Panc1 (cell line): Measurements from ENCODE around the gene PKD2. TPM values are rescaled to one million over a fixed set of nuclear protein-coding genes. Genes with fewer than 3 reads are reported as not detected.

Source experiments
- ATAC-seq: fragments of 200-7000 bp; cut with Tn5 transposase; 2 replicates; pipeline ENCODE4 v1.9.1; 2020; ENCODE audit warnings: mild to moderate bottlenecking, moderate library complexity
- BruUV-seq: library from RNA; stranded (reverse); fragments of 400-500 nt; replicated peaks from 2 replicates; lab custom pipeline; 2021; lab: Mats Ljungman, UMichigan
- CTCF ChIA-PET: fragments of 300-600 bp; sonication (Branson Sonifier 250); formaldehyde crosslinking; loops from one replicate; lab custom pipeline; 2022; ENCODE audit warnings: antibody characterized with exemption; lab: Charles Lee
- POLR2A ChIA-PET: fragments of 300-600 bp; sonication (Branson Sonifier 250); formaldehyde crosslinking; loops from one replicate; lab custom pipeline; 2022; ENCODE audit warnings: antibody characterized with exemption; lab: Charles Lee
- DNase-seq: peaks from one replicate; pipeline ENCODE4 v3.0.0-alpha.2; 2010; ENCODE audit warnings: low read depth, low spot score
- H3K27ac ChIP-seq: 2 replicates; pipeline ENCODE4 v1.5.1; 2011; ENCODE audit warnings: mild to moderate bottlenecking, low read length, inconsistent platforms
- H3K27me3 ChIP-seq: fragments of 200-500 bp; sonication (Bioruptor generic); 2 replicates; pipeline ENCODE4 v1.6.0; 2014; ENCODE audit warnings: low read length, inconsistent platforms; ENCODE audit not compliant: control insufficient read depth, insufficient read depth
- H3K36me3 ChIP-seq: fragments of 200-500 bp; sonication (Bioruptor generic); 2 replicates; pipeline ENCODE4 v1.5.1; 2014; ENCODE audit warnings: inconsistent platforms, mild to moderate bottlenecking, low read length, moderate library complexity; ENCODE audit not compliant: control insufficient read depth, insufficient read depth
- H3K4me1 ChIP-seq: 2 replicates; pipeline ENCODE4 v1.5.1; 2011; ENCODE audit warnings: inconsistent platforms, mild to moderate bottlenecking, low read length, moderate library complexity; ENCODE audit not compliant: control insufficient read depth, insufficient read depth
- H3K4me3 ChIP-seq, 2 experiments: 2 replicates each; pipeline ENCODE4 v1.5.1; 2011 to 2012; ENCODE audit warnings: low read depth in 2 of 2, low read length in 2 of 2, mild to moderate bottlenecking in 2 of 2, inconsistent platforms in 1 of 2, moderate library complexity in 1 of 2
- H3K9me3 ChIP-seq: fragments of 200-500 bp; sonication (Bioruptor generic); 2 replicates; pipeline ENCODE4 v1.5.1; 2014; ENCODE audit warnings: low read depth, mild to moderate bottlenecking, inconsistent platforms, low read length, moderate library complexity; ENCODE audit not compliant: control insufficient read depth, insufficient read depth
- POLR2AphosphoS5 ChIP-seq: IDR thresholded peaks from 2 replicates; pipeline ENCODE4 v1.6.1; 2012; ENCODE audit warnings: mild to moderate bottlenecking, low read depth, low read length, moderate library complexity
- SIN3A ChIP-seq: IDR thresholded peaks from 2 replicates; pipeline ENCODE4 v1.6.1; 2012; ENCODE audit warnings: low read depth, mild to moderate bottlenecking, low read length, moderate library complexity, borderline replicate concordance; ENCODE audit not compliant: insufficient read depth
- TCF7L2 ChIP-seq: IDR thresholded peaks from 2 replicates; pipeline ENCODE4 v1.6.1; 2011; ENCODE audit warnings: mild to moderate bottlenecking, low read depth, low read length, inconsistent platforms
- in situ Hi-C: cut with HindIII; loops from 2 replicates; pipeline ENCODE4 v1.10.0; 2016; ENCODE audit warnings: low sequenced_read_pairs, low pct_unique_long_range_greater_than_20kb
- intact Hi-C: fragments of 100-400 bp; cut with micrococcal nuclease; formaldehyde crosslinking; loops from one replicate; pipeline ENCODE4 v1.10.0; 2022; ENCODE audit not compliant: unreplicated experiment
- total RNA-seq: library from RNA; stranded (reverse); gene quantifications from one replicate; pipeline ENCODE4 v1.2.1, GENCODE V29; 2021; ENCODE audit not compliant: unreplicated experiment
- TF ChIP-seq, protein P1 (sequence below), 2 experiments: IDR thresholded peaks; 2 replicates each; pipeline ENCODE4 v1.6.1; 2011 to 2012; ENCODE audit warnings: low read depth in 2 of 2, control low read depth in 1 of 2, low read length in 1 of 2, mild to moderate bottlenecking in 1 of 2, moderate library complexity in 1 of 2; ENCODE audit not compliant: insufficient read depth in 1 of 2
- TF ChIP-seq, protein P2 (sequence below): fragments of 450-650 bp; IDR thresholded peaks from 2 replicates; pipeline ENCODE4 v1.5.1; 2017; ENCODE audit warnings: mild to moderate bottlenecking

Gene PKD2
- total RNA-seq, 1 experiment from 2014 or later, result 21.7 TPM

DNA sequence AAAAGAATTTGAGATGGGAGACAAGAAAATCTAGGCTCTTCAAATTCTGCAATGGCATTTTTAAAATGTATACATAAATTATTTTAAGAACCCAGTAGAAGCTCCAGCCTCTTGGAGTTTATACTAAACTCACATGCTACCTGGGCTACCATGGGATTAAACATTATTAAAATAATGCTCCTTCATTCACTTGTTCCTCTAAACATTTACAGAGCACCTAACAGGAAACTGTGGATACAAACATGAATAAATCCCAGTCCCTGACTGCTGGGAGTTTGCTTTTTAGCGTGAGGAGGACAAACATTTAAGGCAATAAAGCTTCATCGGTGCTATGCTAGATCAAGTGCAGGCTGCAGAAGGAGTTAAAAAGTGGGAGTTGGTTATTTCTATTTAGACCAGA, 37.3 kb upstream of the PKD2 start:
- ATAC-seq, result no peak
- TF ChIP-seq SIN3A (no peak), TCF7L2 (no peak), POLR2AphosphoS5 (no peak)
- TF ChIP-seq, protein P1, sequence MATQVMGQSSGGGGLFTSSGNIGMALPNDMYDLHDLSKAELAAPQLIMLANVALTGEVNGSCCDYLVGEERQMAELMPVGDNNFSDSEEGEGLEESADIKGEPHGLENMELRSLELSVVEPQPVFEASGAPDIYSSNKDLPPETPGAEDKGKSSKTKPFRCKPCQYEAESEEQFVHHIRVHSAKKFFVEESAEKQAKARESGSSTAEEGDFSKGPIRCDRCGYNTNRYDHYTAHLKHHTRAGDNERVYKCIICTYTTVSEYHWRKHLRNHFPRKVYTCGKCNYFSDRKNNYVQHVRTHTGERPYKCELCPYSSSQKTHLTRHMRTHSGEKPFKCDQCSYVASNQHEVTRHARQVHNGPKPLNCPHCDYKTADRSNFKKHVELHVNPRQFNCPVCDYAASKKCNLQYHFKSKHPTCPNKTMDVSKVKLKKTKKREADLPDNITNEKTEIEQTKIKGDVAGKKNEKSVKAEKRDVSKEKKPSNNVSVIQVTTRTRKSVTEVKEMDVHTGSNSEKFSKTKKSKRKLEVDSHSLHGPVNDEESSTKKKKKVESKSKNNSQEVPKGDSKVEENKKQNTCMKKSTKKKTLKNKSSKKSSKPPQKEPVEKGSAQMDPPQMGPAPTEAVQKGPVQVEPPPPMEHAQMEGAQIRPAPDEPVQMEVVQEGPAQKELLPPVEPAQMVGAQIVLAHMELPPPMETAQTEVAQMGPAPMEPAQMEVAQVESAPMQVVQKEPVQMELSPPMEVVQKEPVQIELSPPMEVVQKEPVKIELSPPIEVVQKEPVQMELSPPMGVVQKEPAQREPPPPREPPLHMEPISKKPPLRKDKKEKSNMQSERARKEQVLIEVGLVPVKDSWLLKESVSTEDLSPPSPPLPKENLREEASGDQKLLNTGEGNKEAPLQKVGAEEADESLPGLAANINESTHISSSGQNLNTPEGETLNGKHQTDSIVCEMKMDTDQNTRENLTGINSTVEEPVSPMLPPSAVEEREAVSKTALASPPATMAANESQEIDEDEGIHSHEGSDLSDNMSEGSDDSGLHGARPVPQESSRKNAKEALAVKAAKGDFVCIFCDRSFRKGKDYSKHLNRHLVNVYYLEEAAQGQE (IDR thresholded peaks at IDR 0.05; ENCODE audit: insufficient read depth in 1 of 2, low read depth in 2 of 2, low read length in 1 of 2), result no peak
- TF ChIP-seq, protein P2, sequence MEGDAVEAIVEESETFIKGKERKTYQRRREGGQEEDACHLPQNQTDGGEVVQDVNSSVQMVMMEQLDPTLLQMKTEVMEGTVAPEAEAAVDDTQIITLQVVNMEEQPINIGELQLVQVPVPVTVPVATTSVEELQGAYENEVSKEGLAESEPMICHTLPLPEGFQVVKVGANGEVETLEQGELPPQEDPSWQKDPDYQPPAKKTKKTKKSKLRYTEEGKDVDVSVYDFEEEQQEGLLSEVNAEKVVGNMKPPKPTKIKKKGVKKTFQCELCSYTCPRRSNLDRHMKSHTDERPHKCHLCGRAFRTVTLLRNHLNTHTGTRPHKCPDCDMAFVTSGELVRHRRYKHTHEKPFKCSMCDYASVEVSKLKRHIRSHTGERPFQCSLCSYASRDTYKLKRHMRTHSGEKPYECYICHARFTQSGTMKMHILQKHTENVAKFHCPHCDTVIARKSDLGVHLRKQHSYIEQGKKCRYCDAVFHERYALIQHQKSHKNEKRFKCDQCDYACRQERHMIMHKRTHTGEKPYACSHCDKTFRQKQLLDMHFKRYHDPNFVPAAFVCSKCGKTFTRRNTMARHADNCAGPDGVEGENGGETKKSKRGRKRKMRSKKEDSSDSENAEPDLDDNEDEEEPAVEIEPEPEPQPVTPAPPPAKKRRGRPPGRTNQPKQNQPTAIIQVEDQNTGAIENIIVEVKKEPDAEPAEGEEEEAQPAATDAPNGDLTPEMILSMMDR, result no peak
- 0 out of 2 replicates have a peak, but pooled peaks cover 2% of the 10 kb centered on the region for H3K27me3 ChIP-seq
- no peaks in the 10 kb centered on the region; the same call in 1 of the 2 replicates for H3K4me1 ChIP-seq
- BruUV-seq, result no TSS peak
- H3K4me3 ChIP-seq, result no peak overlapping the region
- H3K36me3 ChIP-seq, result no peaks in the 10 kb centered on the region
- in situ Hi-C loops (no loop called here), intact Hi-C loops (loop anchor here (10.0 kb wide), 1 partner anchor 295 kb away; no protein-coding TSS in a partner anchor)
- CTCF ChIA-PET, result no interaction called here
- no peak overlapping the region for H3K27ac ChIP-seq
- H3K9me3 ChIP-seq, result no peaks in the 10 kb centered on the region
- POLR2A ChIA-PET, result no interaction called here
- no peak for DNase-seq

DNA sequence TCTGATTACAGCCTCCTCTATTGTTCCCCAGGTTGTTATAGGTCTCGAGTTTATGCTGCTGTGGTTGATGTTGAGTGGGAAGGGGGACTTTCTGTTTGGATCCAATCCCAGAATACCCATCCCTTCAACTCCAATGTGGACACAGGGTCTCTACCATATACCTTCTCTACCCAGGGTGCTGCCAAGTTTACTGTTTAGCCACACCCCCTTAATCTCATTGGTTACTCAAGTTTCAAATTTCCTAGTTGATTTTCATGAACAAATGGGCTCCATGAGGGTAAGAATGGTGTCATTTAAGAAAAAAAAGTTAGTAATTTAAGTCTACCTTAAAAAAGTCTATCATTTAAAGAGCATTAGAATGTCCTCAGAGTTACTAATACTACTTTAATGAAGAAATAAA, 35.6 kb upstream of the PKD2 start:
- DNase-seq (no peak), ATAC-seq (no peak)
- Histone ChIP-seq H3K4me1 (no peaks in the 10 kb centered on the region; the same call in 1 of the 2 replicates), H3K4me3 (no peak overlapping the region), H3K36me3 (no peaks in the 10 kb centered on the region), H3K27me3 (peaks cover 6% of the 10 kb centered on the region; the same call in 1 of the 2 replicates), H3K9me3 (no peaks in the 10 kb centered on the region), H3K27ac (no peak overlapping the region)
- in situ Hi-C loops (no loop called here), intact Hi-C loops (loop anchor here (10.0 kb wide), 1 partner anchor 297 kb away; no protein-coding TSS in a partner anchor)
- TF ChIP-seq, protein P2, result no peak
- TF ChIP-seq TCF7L2 (no peak), SIN3A (no peak), POLR2AphosphoS5 (no peak)
- TF ChIP-seq, protein P1 (IDR thresholded peaks at IDR 0.05; ENCODE audit: insufficient read depth in 1 of 2, low read depth in 2 of 2, low read length in 1 of 2), result no peak
- no TSS peak for BruUV-seq
- POLR2A ChIA-PET, result no interaction called here
- CTCF ChIA-PET, result no interaction called here
